ENCODE measurements around the gene ADGRE2.
"Not testable (repeated sequence)": the region's sequence is repeated elsewhere in the genome, so short reads cannot be mapped to it uniquely, and the experiment has no call there.

- TF ChIP-seq, protein P1, sequence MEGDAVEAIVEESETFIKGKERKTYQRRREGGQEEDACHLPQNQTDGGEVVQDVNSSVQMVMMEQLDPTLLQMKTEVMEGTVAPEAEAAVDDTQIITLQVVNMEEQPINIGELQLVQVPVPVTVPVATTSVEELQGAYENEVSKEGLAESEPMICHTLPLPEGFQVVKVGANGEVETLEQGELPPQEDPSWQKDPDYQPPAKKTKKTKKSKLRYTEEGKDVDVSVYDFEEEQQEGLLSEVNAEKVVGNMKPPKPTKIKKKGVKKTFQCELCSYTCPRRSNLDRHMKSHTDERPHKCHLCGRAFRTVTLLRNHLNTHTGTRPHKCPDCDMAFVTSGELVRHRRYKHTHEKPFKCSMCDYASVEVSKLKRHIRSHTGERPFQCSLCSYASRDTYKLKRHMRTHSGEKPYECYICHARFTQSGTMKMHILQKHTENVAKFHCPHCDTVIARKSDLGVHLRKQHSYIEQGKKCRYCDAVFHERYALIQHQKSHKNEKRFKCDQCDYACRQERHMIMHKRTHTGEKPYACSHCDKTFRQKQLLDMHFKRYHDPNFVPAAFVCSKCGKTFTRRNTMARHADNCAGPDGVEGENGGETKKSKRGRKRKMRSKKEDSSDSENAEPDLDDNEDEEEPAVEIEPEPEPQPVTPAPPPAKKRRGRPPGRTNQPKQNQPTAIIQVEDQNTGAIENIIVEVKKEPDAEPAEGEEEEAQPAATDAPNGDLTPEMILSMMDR (IDR thresholded peaks at IDR 0.05; ENCODE audit: low read depth, low read length, missing input control): not testable (repeated sequence)
- TF ChIP-seq SP1 (IDR thresholded peaks at IDR 0.05); GABPA (IDR thresholded peaks at IDR 0.05 in 1 of 2, conservative IDR thresholded peaks at IDR 0.05 in 1 of 2); TAF1 (conservative IDR thresholded peaks at IDR 0.05): not testable (repeated sequence)
- TF ChIP-seq, protein P2, sequence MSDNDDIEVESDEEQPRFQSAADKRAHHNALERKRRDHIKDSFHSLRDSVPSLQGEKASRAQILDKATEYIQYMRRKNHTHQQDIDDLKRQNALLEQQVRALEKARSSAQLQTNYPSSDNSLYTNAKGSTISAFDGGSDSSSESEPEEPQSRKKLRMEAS (IDR thresholded peaks at IDR 0.05): not testable (repeated sequence)
Observed at GRCh38 chr19:14792250-14792649, 13.9 kb upstream of the ADGRE2 start.
